Psoas muscle (tissue), 8 donors: ENCODE measurements around the gene CDKN2C. TPM values are rescaled to one million over a fixed set of nuclear protein-coding genes. Genes with fewer than 3 reads are reported as not detected.
"Not testable (repeated sequence)": the region's sequence is repeated elsewhere in the genome, so short reads cannot be mapped to it uniquely, and the experiment has no call there.

ENCODE experiments used
- ATAC-seq, 4 donors: fragments of 200-7000 bp; cut with Tn5 transposase; one replicate each; pipeline ENCODE4 v1.9.1; 2020; ENCODE audit warnings: moderate library complexity in 3 of 4, mild to moderate bottlenecking in 2 of 4
- DNase-seq, 2 donors: peaks; one replicate each; pipeline ENCODE4 v3.0.0-alpha.2; 2020
- H3K27ac ChIP-seq: fragments of 200-600 bp; one replicate; pipeline ENCODE4 v1.8.0; 2022
- H3K27me3 ChIP-seq, 3 donors: fragments of 200-600 bp in 1 of 3; one replicate each; pipeline versions ENCODE4 v1.6.1 to v1.8.0; 2013 to 2022; ENCODE audit warnings: low read length in 2 of 3, mild to moderate bottlenecking in 2 of 3, moderate library complexity in 1 of 3; ENCODE audit not compliant: insufficient read depth in 3 of 3
- H3K36me3 ChIP-seq, 2 donors: fragments of 200-600 bp in 1 of 2; one replicate each; pipeline versions ENCODE4 v1.6.1 to v1.8.0; 2013 to 2022; ENCODE audit warnings: low read depth in 1 of 2, mild to moderate bottlenecking in 1 of 2, moderate library complexity in 1 of 2; ENCODE audit not compliant: insufficient read depth in 1 of 2
- H3K4me1 ChIP-seq: fragments of 200-600 bp; one replicate; pipeline ENCODE4 v1.8.0; 2022
- H3K4me3 ChIP-seq: fragments of 200-600 bp; one replicate; pipeline ENCODE4 v1.8.0; 2022; ENCODE audit warnings: mild to moderate bottlenecking
- H3K9me3 ChIP-seq: fragments of 200-600 bp; one replicate; pipeline ENCODE4 v1.8.0; 2022
- WGBS, 3 donors: extraction: QIAGEN DNeasy Blood & Tissue Kit; methylation state at CpG; one replicate each; pipeline versions ENCODE4 v1.1.6 to v1.1.7; 2013; 5-methylcytosine and 5-hydroxymethylcytosine counted together
- intact Hi-C, 2 donors: fragments of 100-400 bp; cut with DNase I; formaldehyde crosslinking; loops; one replicate each; pipeline versions ENCODE4 v1.11.0 to v1.14.2; 2022
- polyA plus RNA-seq, 3 donors: library from polyadenylated mRNA; stranded (reverse); fragments of 200-250 nt; gene quantifications; one replicate each; pipeline ENCODE4 v1.2.3, GENCODE V29; 2013
- total RNA-seq, 4 donors: library from RNA; stranded (reverse); fragmentation: NEBNext Ultra II Directional in 2 of 4; extraction: Animal tissue kit (Norgen Biotek cat#: 25700) in 2 of 4; gene quantifications; one replicate each; pipeline versions ENCODE4 v1.2.1 to v1.2.4, GENCODE V29; 2021 to 2023
- TF ChIP-seq, protein P1 (sequence below): fragments of 200-600 bp; IDR thresholded peaks from one replicate; pipeline ENCODE4 v1.8.0; 2022; ENCODE audit warnings: antibody characterized with exemption
- donor health status: healthy with polysubstance abuse.
- donor health status: DM: no; HTN: no; CAD: no; lungs with moderate emphysema.
- donor health status: Bipolar disorder and iron deficiency.
- donor health status: healthy.
- donor health status: DM: yes; HTN: yes; CAD: no.
- donor health status: DM: no; HTN: no; CAD: no.
- donor health status: DM: no; HTN: no; CAD: no.
- donor health status: DM: yes; HTN: yes; CAD: no.

CDKN2C gene
- total and polyA plus RNA-seq, 7 donors: 3.5 to 12.7 (median 7.3) TPM

DNA sequence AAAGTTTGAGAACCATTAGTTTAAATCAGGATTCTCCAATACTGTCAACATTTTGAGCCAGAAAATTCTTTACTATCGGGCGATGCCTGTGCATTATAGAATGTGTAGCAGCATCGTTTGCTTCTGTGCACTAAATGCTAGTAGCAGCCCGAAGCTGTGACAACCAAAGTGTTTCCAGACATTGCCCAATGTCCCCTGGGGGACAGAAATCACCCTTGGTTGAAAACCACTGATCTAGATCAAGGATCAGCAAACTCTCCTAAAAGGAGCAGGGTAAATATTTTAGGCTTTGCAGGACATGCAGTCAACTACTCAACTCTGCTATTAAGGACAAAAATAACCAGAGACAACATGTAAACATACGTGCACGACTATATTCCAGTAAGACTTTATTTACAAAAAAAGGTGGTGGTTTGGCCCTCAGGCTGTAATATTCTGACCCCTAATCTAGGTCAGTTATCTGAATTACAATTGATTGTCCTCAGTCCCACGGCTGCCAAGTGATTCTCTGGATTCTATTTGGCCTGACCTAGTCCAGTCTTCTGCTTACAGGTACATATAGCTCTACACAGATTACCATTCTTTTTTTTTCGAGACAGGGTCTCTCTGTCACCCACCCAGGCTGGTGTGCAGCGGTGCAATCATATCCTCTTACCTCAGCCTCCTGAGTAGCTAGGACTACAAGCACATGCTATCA lies 20.6 kb upstream of the CDKN2C start:
- DNase-seq: no peak
- Histone ChIP-seq H3K27me3 (no peaks in the 10 kb centered on the region), H3K27ac (no peak overlapping the region), H3K9me3 (no peaks in the 10 kb centered on the region), H3K36me3 (no peaks in the 10 kb centered on the region), H3K4me3 (no peak overlapping the region), H3K4me1 (peaks cover 24% of the 10 kb centered on the region)
- WGBS, 3 donors: 87 to 92% (median 89%) methylated on average over 9 of the region's 9 CpGs
- intact Hi-C loops: no loop called here
- ATAC-seq: no peak
- TF ChIP-seq, protein P1, sequence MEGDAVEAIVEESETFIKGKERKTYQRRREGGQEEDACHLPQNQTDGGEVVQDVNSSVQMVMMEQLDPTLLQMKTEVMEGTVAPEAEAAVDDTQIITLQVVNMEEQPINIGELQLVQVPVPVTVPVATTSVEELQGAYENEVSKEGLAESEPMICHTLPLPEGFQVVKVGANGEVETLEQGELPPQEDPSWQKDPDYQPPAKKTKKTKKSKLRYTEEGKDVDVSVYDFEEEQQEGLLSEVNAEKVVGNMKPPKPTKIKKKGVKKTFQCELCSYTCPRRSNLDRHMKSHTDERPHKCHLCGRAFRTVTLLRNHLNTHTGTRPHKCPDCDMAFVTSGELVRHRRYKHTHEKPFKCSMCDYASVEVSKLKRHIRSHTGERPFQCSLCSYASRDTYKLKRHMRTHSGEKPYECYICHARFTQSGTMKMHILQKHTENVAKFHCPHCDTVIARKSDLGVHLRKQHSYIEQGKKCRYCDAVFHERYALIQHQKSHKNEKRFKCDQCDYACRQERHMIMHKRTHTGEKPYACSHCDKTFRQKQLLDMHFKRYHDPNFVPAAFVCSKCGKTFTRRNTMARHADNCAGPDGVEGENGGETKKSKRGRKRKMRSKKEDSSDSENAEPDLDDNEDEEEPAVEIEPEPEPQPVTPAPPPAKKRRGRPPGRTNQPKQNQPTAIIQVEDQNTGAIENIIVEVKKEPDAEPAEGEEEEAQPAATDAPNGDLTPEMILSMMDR: no peak

DNA sequence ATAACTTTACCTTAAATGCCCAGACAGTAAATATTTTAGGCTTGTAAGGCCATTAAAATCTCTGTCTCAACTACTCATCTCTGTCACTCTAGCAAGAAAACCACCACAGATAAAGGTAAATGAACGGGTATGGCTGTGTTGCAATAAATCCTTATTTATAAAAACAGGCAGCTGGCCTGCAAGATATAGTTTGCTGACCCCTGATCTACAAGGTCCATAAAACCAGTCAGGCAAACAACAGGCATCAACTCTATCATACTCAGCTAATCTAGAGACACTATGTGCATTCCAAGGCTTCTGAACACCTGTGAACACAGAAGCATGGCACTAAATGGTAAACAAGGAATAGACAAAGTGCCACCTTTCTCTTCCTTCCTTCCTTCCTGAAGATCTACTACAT lies 19.6 kb upstream of the CDKN2C start:
- ATAC-seq (no peak), DNase-seq (no peak)
- no peaks in the 10 kb centered on the region for H3K9me3 ChIP-seq
- intact Hi-C loops: no loop called here
- WGBS, 3 donors: 56 to 84% (median 77%) methylated on average over 1 of the region's 1 CpG
- TF ChIP-seq, protein P1: no peak
- H3K36me3 ChIP-seq: no peaks in the 10 kb centered on the region
- no peaks in the 10 kb centered on the region for H3K27me3 ChIP-seq
- no peak overlapping the region for H3K27ac ChIP-seq
- H3K4me3 ChIP-seq: no peak overlapping the region
- H3K4me1 ChIP-seq: peaks cover 24% of the 10 kb centered on the region

DNA sequence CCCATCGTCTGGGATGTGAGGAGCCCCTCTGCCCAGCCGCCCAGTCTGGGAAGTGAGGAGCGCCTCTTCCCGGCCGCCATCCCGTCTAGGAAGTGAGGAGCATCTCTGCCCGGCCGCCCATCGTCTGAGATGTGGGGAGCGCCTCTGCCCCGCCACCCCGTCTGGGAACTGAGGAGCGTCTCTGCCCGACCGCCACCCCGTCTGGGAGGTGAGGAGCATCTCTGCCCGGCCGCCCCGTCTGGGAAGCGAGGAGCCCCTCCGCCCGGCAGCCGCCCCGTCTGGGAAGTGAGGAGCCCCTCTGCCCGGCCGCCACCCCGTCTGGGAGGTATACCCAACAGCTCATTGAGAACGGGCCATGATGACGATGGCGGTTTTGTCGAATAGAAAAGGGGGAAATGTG lies 17.5 kb upstream of the CDKN2C start:
- H3K9me3 ChIP-seq, H3K27ac ChIP-seq, H3K4me3 ChIP-seq, H3K27me3 ChIP-seq, intact Hi-C loops, ATAC-seq, DNase-seq, H3K36me3 ChIP-seq: not testable (repeated sequence)
- 96 to 98% (median 98%) methylated on average over 23 to 31 of the region's 31 CpGs for WGBS, 3 donors
- peaks cover 24% of the 10 kb centered on the region for H3K4me1 ChIP-seq

DNA sequence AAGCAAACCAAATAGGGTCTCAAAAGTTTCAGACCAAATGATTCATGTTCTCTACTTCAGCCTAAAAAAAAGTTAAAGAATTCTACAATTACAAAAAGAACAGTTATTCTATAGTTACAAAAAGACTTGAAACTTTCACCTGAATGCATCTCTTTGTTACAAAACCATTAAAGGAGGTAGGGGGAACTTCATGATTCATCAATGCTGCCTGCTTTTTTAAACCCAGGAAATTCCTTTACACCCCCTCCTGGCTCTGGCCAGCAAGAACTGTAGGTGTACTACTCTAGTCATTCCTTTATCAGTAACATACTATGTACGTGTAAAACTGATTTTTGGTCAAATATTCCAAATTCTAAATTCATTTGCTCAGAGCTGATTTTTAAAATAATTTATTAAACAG lies 14.9 kb upstream of the CDKN2C start:
- H3K36me3 ChIP-seq: peaks cover 0 to 2% of the 10 kb centered on the region in 2 donors
- no peak overlapping the region for H3K27ac ChIP-seq
- DNase-seq: no peak
- no peaks in the 10 kb centered on the region for H3K9me3 ChIP-seq
- ATAC-seq: no peak
- H3K4me3 ChIP-seq: no peak overlapping the region
- H3K27me3 ChIP-seq: no peaks in the 10 kb centered on the region
- TF ChIP-seq, protein P1: no peak
- 68 to 79% (median 72%) methylated on average over 1 of the region's 1 CpG for WGBS, 3 donors
- H3K4me1 ChIP-seq: peaks cover 23% of the 10 kb centered on the region
- intact Hi-C loops: no loop called here

DNA sequence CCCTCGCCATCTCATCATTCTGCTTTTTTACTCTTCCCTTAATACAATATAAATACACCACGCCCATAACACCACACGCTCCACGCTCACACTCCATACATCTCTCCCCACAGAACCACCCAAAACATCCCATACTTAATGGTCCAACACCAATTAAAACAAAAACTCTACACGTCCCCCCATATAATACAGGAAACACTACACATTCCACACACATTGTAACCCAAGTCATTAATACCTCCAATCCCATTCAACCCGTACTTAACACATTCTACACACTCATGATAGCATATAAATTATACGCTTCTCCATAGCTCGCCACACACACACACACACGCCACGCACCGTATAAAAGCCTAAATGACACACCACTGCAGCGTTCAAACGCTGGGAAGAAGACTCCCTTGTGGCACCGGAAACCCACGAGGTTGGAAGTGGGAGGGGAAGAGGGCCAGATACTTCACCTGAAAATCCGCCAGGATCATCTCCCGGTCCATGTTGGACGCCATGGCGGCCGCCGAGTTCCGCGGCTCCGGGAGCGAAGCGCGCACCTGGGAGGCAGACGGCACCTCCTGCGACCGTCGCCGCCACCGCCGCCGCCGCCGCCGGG lies 10.6 kb upstream of the CDKN2C start:
- intact Hi-C loops: no loop called here
- peak in 1 of 2 donors; percentile 71 for DNase-seq
- Histone ChIP-seq H3K9me3 (no peaks in the 10 kb centered on the region), H3K4me3 (peak overlapping the region; percentile 82), H3K27me3 (no peaks in the 10 kb centered on the region), H3K4me1 (peaks cover 19% of the 10 kb centered on the region), H3K36me3 (peaks cover 0 to 2% of the 10 kb centered on the region in 2 donors), H3K27ac (peak overlapping the region; percentile 89)
- peak; percentile 21 to 37 (median 32) for ATAC-seq
- TF ChIP-seq, protein P1: no peak
- WGBS, 3 donors: 1% methylated on average over 28 to 38 of the region's 38 CpGs
